Coronary artery (tissue), 2 donors: Measurements from ENCODE around the gene DICER1.

ENCODE experiments used
- DNase-seq: peaks from one replicate; pipeline ENCODE4 v3.0.0-alpha.2; 2017; ENCODE audit warnings: low spot score
- H3K27ac ChIP-seq, 2 donors: fragments of 200-600 bp; sonication (generic); one replicate each; pipeline ENCODE4 v1.5.1; 2016 to 2019
- H3K4me3 ChIP-seq: fragments of 200-600 bp; sonication (generic); 2 replicates; pipeline ENCODE4 v1.5.1; 2016; ENCODE audit warnings: mild to moderate bottlenecking, moderate library complexity
- CTCF ChIP-seq: fragments of 200-600 bp; sonication (generic); IDR thresholded peaks from one replicate; pipeline ENCODE4 v1.5.1; 2019; ENCODE audit warnings: antibody characterized with exemption

The DICER1 gene

GRCh38 chr14:95056476-95056875 lies 100.9 kb downstream of the DICER1 start:
- no peak for DNase-seq
- TF ChIP-seq CTCF, result no peak
- H3K27ac ChIP-seq, result no peak overlapping the region
- no peak overlapping the region for H3K4me3 ChIP-seq

DNA sequence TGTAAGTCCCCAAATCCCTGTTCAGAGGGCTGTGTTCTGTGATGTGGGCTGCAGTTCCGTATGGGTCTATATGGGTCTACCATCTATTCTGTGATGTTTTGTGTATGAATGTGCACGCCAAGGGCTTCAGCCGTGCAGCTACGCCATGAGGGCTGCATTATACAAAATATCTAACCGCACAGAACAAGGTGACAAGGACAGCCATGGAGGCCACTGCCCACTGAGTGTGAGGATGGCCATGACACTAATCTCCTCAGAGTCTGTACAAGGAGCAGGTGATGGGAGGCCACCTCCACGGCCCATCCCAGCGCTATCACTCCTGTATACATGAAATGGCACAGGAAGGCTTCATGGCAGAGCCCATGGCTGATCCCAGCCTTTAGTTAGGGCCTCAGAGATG lies 102.0 kb downstream of the DICER1 start:
- no peak for DNase-seq
- Histone ChIP-seq H3K27ac (no peak overlapping the region), H3K4me3 (no peak overlapping the region)
- TF ChIP-seq CTCF, result no peak

DNA sequence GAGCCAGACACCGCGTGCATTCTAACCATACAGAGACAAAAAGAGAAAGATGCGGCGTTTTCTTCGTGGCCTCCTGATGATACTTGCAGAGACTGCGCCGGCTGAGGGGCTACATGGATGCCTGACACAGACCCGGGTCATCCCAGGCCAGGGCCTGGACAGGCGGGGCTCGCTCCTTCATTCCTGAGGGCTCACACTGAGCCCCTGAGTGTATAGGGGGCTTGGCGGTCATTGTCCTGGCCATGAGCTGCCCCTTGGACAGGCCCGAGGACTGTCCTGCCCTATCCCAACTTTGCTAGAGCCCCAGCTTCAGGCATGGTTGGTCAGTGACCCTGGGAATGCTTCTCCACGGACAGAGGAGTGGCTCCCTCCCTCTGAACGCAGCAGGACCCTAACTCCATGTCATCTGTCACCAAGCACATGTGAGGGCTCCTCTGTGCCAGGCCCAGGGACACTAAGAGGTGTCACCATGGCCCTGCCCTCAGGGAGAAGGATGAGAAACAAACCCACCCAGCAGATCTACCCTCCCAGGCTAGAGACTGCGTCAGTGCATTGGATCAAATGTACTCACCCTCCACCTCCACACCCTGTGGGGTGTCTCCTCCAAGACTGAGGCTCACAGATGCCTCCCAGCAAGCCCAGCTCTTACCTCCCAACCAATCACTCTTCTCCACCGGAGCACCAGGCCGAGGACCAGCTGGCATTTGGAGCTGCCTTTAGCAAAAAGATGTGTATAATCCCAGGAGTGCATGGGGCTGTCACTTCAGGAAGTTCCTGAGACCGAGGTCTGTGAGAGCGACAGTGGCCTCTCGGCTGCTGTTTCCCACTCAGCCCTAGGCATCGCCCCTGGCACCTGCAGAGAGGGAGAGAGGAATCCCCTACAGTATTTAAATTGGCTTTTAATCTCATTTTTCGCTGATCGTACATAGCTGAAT lies 102.7 kb downstream of the DICER1 start:
- Histone ChIP-seq H3K4me3 (no peak overlapping the region), H3K27ac (no peak overlapping the region)
- no peak for TF ChIP-seq CTCF
- peak; percentile 61 for DNase-seq

GRCh38 chr14:95052016-95052585 lies 105.2 kb downstream of the DICER1 start:
- TF ChIP-seq CTCF, result no peak
- peak; percentile 52 for DNase-seq
- Histone ChIP-seq H3K27ac (no peak overlapping the region), H3K4me3 (no peak overlapping the region)

- no peak overlapping the region for H3K27ac ChIP-seq
- no peak overlapping the region for H3K4me3 ChIP-seq
- DNase-seq, result no peak
- TF ChIP-seq CTCF, result no peak
These were observed 107.4 kb downstream of the DICER1 start for GRCh38 chr14:95049952-95050351.

DNA sequence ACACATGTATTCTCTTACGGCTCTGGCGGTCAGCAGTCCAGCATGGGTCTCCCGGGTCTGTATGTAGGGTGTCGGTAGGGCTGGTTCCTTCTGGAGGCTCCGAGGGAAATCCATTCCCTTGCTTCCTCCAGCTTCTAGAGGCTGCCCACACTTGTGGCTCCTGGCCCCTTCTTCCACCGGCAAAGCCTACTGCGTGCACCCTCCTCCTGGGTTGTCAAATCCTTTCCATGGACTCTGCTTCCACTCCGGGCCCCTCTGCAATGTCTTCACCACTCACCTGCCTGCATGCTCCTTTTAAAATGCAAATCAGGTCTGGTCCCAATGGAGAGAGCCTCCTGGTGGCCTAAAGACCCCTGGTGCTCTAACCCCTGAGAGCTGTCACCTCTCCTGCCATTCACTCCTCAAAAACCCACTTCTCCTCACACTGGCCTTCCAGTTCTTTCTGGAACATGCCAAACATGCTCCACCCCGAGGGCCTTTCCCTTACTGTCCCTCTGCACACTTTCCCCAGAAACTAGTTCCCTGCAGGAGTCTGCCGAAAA lies 108.5 kb downstream of the DICER1 start:
- peak; percentile 45 for DNase-seq
- Histone ChIP-seq H3K27ac (no peak overlapping the region), H3K4me3 (no peak overlapping the region)
- TF ChIP-seq CTCF, result no peak
